ENCODE measurements around the gene TMEM154. TPM values are rescaled to one million over a fixed set of nuclear protein-coding genes. Genes with fewer than 3 reads are reported as not detected.

The TMEM154 gene
- total RNA-seq, 1 experiment from 2014 or later = 0.22 TPM

GRCh38 chr4:152585023-152585441 is 94.8 kb downstream of the TMEM154 start:
- no peaks in the 10 kb centered on the region for H4K20me1 ChIP-seq (ENCODE audit: insufficient read depth, low read depth, low read length)
- H3K36me3 ChIP-seq (ENCODE audit: insufficient read depth, low read length) = no peaks in the 10 kb centered on the region
- peak overlapping the region; percentile 51 for H2AFZ ChIP-seq (ENCODE audit: low read length)
- H3K9me3 ChIP-seq (ENCODE audit: low read length) = no peaks in the 10 kb centered on the region
- H3K4me2 ChIP-seq (ENCODE audit: low read depth, low read length, poor library complexity, severe bottlenecking) = peak overlapping the region; percentile 53
- no peaks in the 10 kb centered on the region; the same call in 1 of the 2 replicates for H3K27me3 ChIP-seq (ENCODE audit: low read length)
- no peaks in the 10 kb centered on the region for H3K9me2 ChIP-seq (replicated peaks; ENCODE audit: insufficient read depth, low read length)
- no peaks in the 10 kb centered on the region for H3K79me2 ChIP-seq (ENCODE audit: low read length)
- peaks cover 8% of the 10 kb centered on the region for H3K4me1 ChIP-seq (ENCODE audit: low read length)
- H3K9ac ChIP-seq (ENCODE audit: low read length) = peak overlapping the region; percentile 14
- peak overlapping the region; percentile 23; the same call in 1 of the 2 replicates for H3K4me3 ChIP-seq (ENCODE audit: low read length)
- H3K27ac ChIP-seq (ENCODE audit: low read length) = no peak overlapping the region
- no peak for DNase-seq

GRCh38 chr4:152581536-152582160 is 98.1 kb downstream of the TMEM154 start:
- Histone ChIP-seq H3K9me3 (ENCODE audit: low read length) (no peaks in the 10 kb centered on the region), H4K20me1 (ENCODE audit: insufficient read depth, low read depth, low read length) (no peaks in the 10 kb centered on the region), H3K36me3 (ENCODE audit: insufficient read depth, low read length) (no peaks in the 10 kb centered on the region), H3K4me2 (ENCODE audit: low read depth, low read length, poor library complexity, severe bottlenecking) (no peak overlapping the region), H3K79me2 (ENCODE audit: low read length) (no peaks in the 10 kb centered on the region), H3K9me2 (replicated peaks; ENCODE audit: insufficient read depth, low read length) (no peaks in the 10 kb centered on the region), H2AFZ (ENCODE audit: low read length) (no peak overlapping the region), H3K4me3 (ENCODE audit: low read length) (no peak overlapping the region), H3K4me1 (ENCODE audit: low read length) (peaks cover 8% of the 10 kb centered on the region), H3K9ac (ENCODE audit: low read length) (no peak overlapping the region), H3K27ac (ENCODE audit: low read length) (no peak overlapping the region), H3K27me3 (ENCODE audit: low read length) (no peaks in the 10 kb centered on the region; the same call in 1 of the 2 replicates)
- DNase-seq = no peak

DNA sequence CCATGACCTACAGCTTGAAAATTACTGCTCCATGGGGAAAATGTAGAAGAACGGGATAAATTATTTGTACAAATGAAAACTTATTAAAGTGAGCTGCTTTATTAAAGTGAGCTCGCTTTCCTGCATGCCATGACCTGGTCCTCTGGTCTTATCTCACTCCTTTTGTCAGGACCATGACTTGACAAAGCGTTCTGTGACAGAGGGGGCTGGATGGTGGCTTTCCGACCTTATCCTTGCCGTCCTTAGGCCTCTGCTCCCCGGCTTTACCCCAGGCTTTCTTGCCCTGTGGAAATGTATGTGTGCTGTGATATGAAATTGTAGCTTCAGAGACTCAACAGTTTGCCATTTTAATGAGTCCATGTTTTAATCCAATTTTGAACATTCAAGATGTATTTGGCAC is 99.9 kb downstream of the TMEM154 start:
- Histone ChIP-seq H3K27ac (ENCODE audit: low read length) (no peak overlapping the region), H3K27me3 (ENCODE audit: low read length) (no peaks in the 10 kb centered on the region; the same call in 1 of the 2 replicates), H3K4me1 (ENCODE audit: low read length) (peaks cover 3% of the 10 kb centered on the region), H3K4me3 (ENCODE audit: low read length) (no peak overlapping the region), H3K36me3 (ENCODE audit: insufficient read depth, low read length) (no peaks in the 10 kb centered on the region), H3K9ac (ENCODE audit: low read length) (no peak overlapping the region), H3K79me2 (ENCODE audit: low read length) (no peaks in the 10 kb centered on the region), H3K9me3 (ENCODE audit: low read length) (no peaks in the 10 kb centered on the region), H2AFZ (ENCODE audit: low read length) (no peak overlapping the region), H3K9me2 (replicated peaks; ENCODE audit: insufficient read depth, low read length) (no peaks in the 10 kb centered on the region), H4K20me1 (ENCODE audit: insufficient read depth, low read depth, low read length) (no peaks in the 10 kb centered on the region), H3K4me2 (ENCODE audit: low read depth, low read length, poor library complexity, severe bottlenecking) (no peak overlapping the region)
- no peak for DNase-seq

GRCh38 chr4:152579107-152579764 is 100.6 kb downstream of the TMEM154 start:
- no peaks in the 10 kb centered on the region; the same call in 1 of the 2 replicates for H3K27me3 ChIP-seq (ENCODE audit: low read length)
- no peak for DNase-seq
- no peaks in the 10 kb centered on the region for H3K9me3 ChIP-seq (ENCODE audit: low read length)
- H3K79me2 ChIP-seq (ENCODE audit: low read length) = no peaks in the 10 kb centered on the region
- H3K4me2 ChIP-seq (ENCODE audit: low read depth, low read length, poor library complexity, severe bottlenecking) = no peak overlapping the region
- H3K9me2 ChIP-seq (replicated peaks; ENCODE audit: insufficient read depth, low read length) = no peaks in the 10 kb centered on the region
- no peak overlapping the region for H3K4me3 ChIP-seq (ENCODE audit: low read length)
- H3K4me1 ChIP-seq (ENCODE audit: low read length) = no peaks in the 10 kb centered on the region
- no peaks in the 10 kb centered on the region for H3K36me3 ChIP-seq (ENCODE audit: insufficient read depth, low read length)
- H3K27ac ChIP-seq (ENCODE audit: low read length) = no peak overlapping the region
- no peaks in the 10 kb centered on the region for H4K20me1 ChIP-seq (ENCODE audit: insufficient read depth, low read depth, low read length)
- H3K9ac ChIP-seq (ENCODE audit: low read length) = no peak overlapping the region
- H2AFZ ChIP-seq (ENCODE audit: low read length) = no peak overlapping the region

GRCh38 chr4:152578670-152579069 is 101.1 kb downstream of the TMEM154 start:
- Histone ChIP-seq H3K4me3 (ENCODE audit: low read length) (no peak overlapping the region), H3K4me2 (ENCODE audit: low read depth, low read length, poor library complexity, severe bottlenecking) (no peak overlapping the region), H4K20me1 (ENCODE audit: insufficient read depth, low read depth, low read length) (no peaks in the 10 kb centered on the region), H2AFZ (ENCODE audit: low read length) (no peak overlapping the region), H3K9me2 (replicated peaks; ENCODE audit: insufficient read depth, low read length) (no peaks in the 10 kb centered on the region), H3K27ac (ENCODE audit: low read length) (no peak overlapping the region), H3K9ac (ENCODE audit: low read length) (no peak overlapping the region), H3K79me2 (ENCODE audit: low read length) (no peaks in the 10 kb centered on the region), H3K9me3 (ENCODE audit: low read length) (no peaks in the 10 kb centered on the region), H3K36me3 (ENCODE audit: insufficient read depth, low read length) (no peaks in the 10 kb centered on the region), H3K27me3 (ENCODE audit: low read length) (no peaks in the 10 kb centered on the region; the same call in 1 of the 2 replicates), H3K4me1 (ENCODE audit: low read length) (no peaks in the 10 kb centered on the region)
- no peak for DNase-seq

DNA sequence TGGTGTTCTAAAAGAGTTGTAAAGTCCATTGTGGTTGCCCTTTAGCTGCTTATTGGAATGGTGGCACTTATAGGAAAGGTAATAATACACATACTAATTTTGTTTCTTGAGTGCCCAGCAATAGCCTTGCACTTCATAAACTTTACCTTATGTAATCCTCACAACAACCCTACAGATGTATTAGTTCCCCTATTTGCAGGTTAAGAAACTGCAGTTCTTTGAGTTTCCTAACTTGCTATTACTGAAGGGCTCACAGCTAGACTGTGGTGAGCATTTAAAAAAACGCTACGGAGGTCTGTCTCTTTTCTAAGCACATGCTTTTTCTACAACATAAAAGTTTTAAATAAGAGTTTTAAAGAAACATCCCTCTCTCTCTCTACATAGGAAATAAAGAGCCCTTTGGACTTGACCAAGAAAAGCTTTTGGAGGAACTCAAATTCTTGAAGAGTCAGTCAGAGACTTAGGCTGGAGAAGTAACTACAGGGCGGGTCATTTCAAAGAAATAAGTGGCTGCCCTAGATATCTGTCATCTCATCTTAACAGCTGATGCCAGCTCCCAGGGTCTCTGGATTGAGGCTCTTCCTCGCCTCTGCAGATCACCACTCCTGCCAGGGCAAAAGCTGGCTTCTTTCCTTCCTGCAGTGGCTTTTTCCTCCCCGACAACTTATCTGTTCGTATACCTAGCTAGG is 101.9 kb downstream of the TMEM154 start:
- no peak overlapping the region for H3K4me3 ChIP-seq (ENCODE audit: low read length)
- H3K27ac ChIP-seq (ENCODE audit: low read length) = no peak overlapping the region
- no peaks in the 10 kb centered on the region for H3K9me2 ChIP-seq (replicated peaks; ENCODE audit: insufficient read depth, low read length)
- no peak for DNase-seq
- no peak overlapping the region for H3K9ac ChIP-seq (ENCODE audit: low read length)
- no peaks in the 10 kb centered on the region for H3K4me1 ChIP-seq (ENCODE audit: low read length)
- H4K20me1 ChIP-seq (ENCODE audit: insufficient read depth, low read depth, low read length) = no peaks in the 10 kb centered on the region
- no peaks in the 10 kb centered on the region for H3K9me3 ChIP-seq (ENCODE audit: low read length)
- no peak overlapping the region for H3K4me2 ChIP-seq (ENCODE audit: low read depth, low read length, poor library complexity, severe bottlenecking)
- H3K36me3 ChIP-seq (ENCODE audit: insufficient read depth, low read length) = no peaks in the 10 kb centered on the region
- H2AFZ ChIP-seq (ENCODE audit: low read length) = no peak overlapping the region
- no peaks in the 10 kb centered on the region; the same call in 1 of the 2 replicates for H3K27me3 ChIP-seq (ENCODE audit: low read length)
- H3K79me2 ChIP-seq (ENCODE audit: low read length) = no peaks in the 10 kb centered on the region

- Histone ChIP-seq H4K20me1 (ENCODE audit: insufficient read depth, low read depth, low read length) (no peaks in the 10 kb centered on the region), H3K79me2 (ENCODE audit: low read length) (no peaks in the 10 kb centered on the region)
- no peak for DNase-seq
Observed at GRCh38 chr4:152575533-152575932, 104.3 kb downstream of the TMEM154 start.

DNA sequence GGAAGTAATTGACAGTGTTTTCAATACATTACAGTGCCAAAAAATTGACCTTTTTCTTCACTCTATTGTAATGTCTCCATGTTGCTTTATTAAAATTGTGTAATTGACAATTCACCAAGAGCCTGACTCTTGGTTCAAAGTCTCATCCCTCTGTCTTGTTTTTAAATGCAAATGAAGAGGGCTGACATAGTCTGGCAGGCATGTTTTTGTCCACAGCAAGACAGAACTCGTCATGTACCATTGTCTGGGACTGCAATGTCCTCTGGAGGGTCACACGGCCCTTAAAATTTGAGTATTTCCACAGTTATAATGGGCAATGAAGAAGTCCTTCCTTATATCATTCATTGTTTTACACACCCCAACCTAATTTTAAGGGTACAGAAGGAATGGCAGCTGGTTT is 105.9 kb downstream of the TMEM154 start:
- H3K27ac ChIP-seq (ENCODE audit: low read length) = no peak overlapping the region
- H3K9me3 ChIP-seq (ENCODE audit: low read length) = no peaks in the 10 kb centered on the region
- no peaks in the 10 kb centered on the region for H3K79me2 ChIP-seq (ENCODE audit: low read length)

More at GRCh38 chr4:152575533-152575932, 104.3 kb downstream of the TMEM154 start:
- Histone ChIP-seq H3K9me3 (ENCODE audit: low read length) (no peaks in the 10 kb centered on the region), H3K9ac (ENCODE audit: low read length) (no peak overlapping the region), H3K9me2 (replicated peaks; ENCODE audit: insufficient read depth, low read length) (no peaks in the 10 kb centered on the region), H3K4me2 (ENCODE audit: low read depth, low read length, poor library complexity, severe bottlenecking) (no peak overlapping the region), H3K4me3 (ENCODE audit: low read length) (no peak overlapping the region), H2AFZ (ENCODE audit: low read length) (no peak overlapping the region), H3K27ac (ENCODE audit: low read length) (no peak overlapping the region), H3K27me3 (ENCODE audit: low read length) (no peaks in the 10 kb centered on the region; the same call in 1 of the 2 replicates), H3K4me1 (ENCODE audit: low read length) (no peaks in the 10 kb centered on the region), H3K36me3 (ENCODE audit: insufficient read depth, low read length) (no peaks in the 10 kb centered on the region)

More for the DNA sequence above, 105.9 kb downstream of the TMEM154 start:
- H3K9ac ChIP-seq (ENCODE audit: low read length) = no peak overlapping the region
- H3K4me1 ChIP-seq (ENCODE audit: low read length) = no peaks in the 10 kb centered on the region
- H3K27me3 ChIP-seq (ENCODE audit: low read length) = no peaks in the 10 kb centered on the region
- no peaks in the 10 kb centered on the region for H4K20me1 ChIP-seq (ENCODE audit: insufficient read depth, low read depth, low read length)
- no peak overlapping the region for H3K4me3 ChIP-seq (ENCODE audit: low read length)
- no peaks in the 10 kb centered on the region for H3K9me2 ChIP-seq (replicated peaks; ENCODE audit: insufficient read depth, low read length)
- H2AFZ ChIP-seq (ENCODE audit: low read length) = no peak overlapping the region
- no peak for DNase-seq
- no peak overlapping the region for H3K4me2 ChIP-seq (ENCODE audit: low read depth, low read length, poor library complexity, severe bottlenecking)
- no peaks in the 10 kb centered on the region for H3K36me3 ChIP-seq (ENCODE audit: insufficient read depth, low read length)

Data from Karpas-422 (cell line).